ENCODE results near the gene DNASE1.

Gene DNASE1

DNA sequence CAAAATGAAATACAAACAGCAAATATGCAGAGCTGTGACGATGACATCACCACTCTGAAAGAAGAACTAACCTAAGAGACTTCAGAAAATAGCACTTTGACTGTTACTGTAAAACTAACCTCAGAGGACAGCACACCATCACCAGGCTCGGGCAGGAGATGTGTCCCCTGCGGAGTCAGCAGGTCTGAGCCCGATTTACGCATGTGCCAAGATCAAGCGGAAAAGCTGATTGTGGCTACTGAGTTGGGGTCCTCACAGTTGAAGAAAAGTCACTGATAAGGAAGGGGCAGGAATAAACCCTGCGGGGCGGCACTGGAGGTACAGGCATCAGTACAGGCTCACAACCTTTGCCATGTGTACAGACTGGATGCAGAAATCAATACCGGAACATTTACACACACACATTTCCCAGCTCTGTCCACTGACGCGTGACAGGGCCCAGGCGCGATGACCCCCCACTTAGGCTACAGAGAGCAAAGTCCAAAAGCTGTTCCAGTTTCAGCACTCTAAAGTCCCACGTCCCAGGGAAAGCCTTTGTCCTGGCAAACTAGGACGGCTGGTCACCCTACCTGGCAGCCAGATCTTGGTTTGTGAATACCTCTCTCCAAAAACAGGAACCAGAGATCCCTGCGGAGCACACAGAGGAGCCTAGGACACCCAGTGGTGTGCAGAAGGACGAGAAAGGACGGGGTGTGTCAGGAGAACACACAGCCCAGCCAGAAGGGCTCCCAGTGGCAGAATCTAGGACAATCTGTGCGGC is 41.3 kb downstream of the DNASE1 start:
- DNase-seq (ENCODE audit: low read depth in 2 of 2) = no peak

DNA sequence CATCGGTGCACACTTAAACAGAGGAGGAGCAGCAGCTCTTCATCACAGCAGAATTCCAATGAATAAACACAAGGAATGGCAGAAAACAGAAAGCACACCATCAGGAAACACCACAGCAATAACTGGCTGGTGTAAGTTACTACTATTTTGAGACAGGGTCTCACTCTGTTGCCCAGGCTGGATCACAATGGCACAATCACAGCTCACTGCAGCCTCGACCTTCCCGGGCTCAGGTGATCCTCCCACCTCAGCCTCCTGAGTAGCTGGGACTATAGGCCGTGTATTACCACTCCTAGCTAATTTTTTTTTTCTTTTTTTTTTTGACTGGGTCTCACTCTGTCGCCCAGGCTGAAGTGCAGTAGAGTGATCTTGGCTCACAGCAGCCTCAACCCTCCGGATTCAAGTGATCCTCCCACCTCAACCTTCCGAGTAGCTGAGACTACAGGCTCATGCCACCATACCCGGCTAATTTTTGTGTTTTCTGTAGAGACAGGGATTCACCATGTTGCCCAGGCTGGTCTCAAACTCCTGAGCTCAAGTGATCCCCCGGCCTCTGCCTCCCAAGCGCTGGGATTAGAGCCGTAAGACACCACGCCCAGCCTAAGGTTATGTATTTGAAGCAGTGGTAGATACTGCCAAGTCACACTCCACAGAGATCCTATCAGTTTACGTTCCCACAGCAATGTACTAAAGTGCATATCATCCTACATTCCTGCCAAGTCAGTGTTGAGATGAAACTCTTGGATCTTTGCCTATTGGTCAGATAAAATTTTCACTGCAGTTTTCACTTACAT is 42.1 kb downstream of the DNASE1 start:
- DNase-seq (ENCODE audit: low read depth in 2 of 2) = no peak

DNA sequence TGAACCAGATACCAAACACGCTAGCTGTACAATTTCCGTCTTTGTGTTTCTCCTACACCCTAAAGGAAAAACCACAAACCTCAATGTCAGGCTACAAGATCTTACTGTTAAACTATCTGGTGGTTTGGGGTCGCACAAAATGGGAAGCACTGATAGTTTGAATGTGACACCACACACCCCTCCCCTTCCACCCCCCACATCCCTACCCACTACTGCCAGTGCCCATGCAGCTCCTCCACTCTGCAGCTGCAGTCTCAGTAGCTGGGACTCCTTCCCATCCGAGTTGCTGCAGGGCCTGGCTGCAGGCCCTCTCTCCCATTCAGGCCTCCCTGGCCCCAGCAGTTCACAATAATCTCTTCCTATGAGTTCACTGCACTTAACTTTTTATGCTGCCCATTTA is 44.5 kb downstream of the DNASE1 start:
- DNase-seq (ENCODE audit: low read depth in 2 of 2) = no peak

DNA sequence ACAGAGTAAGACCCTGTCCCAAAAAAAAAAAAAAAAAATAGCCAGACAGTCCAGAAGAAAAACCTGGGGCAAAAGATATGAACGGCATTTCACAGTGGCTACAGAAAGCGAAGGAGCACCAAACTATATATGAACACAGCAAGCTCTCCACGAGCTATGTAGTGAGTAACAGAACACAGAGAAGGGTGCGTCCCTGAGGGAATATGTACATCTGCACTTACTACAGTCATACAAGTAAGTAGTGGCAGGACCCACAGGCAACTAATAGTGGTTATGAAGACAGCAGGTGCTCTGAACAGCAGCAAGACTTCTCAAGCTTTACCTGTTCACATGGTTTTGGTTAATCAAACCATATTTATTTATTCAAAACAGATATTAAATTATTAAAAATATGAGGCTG is 47.0 kb downstream of the DNASE1 start:
- DNase-seq (ENCODE audit: low read depth in 2 of 2) = no peak

DNA sequence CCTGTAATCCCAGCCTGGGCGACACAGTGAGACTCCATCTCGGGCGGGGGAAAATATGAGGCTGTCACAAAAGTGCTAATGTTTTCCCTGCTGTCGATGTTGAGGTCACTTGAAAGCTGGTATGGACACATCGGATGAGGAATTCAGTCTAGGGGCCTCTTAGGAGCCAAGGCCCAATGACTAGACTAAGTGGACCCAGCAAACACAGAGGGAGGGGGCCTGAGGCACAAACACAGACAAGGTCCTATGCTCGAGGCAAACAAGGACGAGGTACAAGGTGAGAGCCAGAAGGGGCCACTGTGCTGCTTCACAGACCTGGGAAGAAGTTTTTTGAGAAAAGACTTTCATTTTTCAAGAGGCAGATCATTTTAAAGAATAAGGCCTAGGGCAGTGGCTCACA is 47.6 kb downstream of the DNASE1 start:
- no peak for DNase-seq (ENCODE audit: low read depth in 2 of 2)

DNA sequence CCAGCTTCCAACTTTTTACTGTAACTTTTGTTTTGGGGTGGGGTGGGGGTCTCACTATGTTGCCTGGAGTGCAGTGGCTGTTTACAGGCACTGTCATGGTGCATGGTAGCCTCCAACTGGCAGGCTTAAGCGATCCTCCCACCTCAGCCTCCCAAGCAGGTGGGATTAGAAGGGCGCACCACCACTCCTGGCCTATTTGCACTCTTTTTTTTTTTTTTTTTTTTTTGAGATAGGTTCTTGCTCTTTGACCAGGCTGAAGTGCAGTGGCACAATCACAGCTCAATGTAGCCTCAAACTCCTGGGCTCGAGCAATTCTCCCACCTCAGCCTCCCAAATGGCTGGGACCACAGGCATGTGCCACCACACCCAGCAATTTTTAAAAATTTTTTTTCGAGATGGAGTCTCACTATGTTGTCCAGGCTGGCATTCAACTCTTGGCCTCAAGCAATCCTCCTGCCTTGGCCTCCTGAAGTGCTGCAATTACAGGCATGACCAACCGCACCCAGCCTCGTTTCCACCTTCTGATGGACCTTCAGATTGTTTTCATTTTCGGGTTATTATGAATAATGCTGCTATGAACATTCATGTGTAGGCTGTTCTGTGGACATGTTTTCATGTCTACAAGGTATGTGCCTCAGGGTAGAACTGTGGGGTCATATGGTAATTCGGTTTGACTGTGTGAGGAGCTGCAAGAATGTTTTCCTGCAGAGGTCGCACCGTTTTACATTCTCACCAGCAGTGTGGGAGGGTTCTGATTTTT is 51.9 kb downstream of the DNASE1 start:
- DNase-seq (ENCODE audit: low read depth in 2 of 2) = no peak

Measured in stimulated activated CD4-positive, alpha-beta T cell treated with anti-CD3 and anti-CD28 coated beads, Interleukin-4, amount 100 ng/mL, for 48 hours (primary cell).